Measurements from ENCODE around the gene EMC7.

DNA sequence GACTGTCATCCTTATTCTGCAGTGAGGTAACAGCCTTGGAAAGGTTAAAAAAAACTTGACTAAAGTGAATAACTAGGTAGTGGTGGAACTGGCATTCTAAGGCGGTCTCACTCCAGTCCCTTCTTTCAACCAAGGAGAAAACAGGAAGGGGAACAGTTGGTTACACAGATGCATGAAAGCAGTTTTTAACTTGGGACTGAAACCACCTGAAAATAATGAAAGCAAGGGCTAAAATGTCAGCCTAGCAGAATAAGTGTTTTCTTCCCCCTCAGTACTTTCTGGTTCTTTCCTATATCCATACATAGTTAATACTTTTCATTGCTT is 61.9 kb downstream of the EMC7 start:
- TF ChIP-seq, protein P1, sequence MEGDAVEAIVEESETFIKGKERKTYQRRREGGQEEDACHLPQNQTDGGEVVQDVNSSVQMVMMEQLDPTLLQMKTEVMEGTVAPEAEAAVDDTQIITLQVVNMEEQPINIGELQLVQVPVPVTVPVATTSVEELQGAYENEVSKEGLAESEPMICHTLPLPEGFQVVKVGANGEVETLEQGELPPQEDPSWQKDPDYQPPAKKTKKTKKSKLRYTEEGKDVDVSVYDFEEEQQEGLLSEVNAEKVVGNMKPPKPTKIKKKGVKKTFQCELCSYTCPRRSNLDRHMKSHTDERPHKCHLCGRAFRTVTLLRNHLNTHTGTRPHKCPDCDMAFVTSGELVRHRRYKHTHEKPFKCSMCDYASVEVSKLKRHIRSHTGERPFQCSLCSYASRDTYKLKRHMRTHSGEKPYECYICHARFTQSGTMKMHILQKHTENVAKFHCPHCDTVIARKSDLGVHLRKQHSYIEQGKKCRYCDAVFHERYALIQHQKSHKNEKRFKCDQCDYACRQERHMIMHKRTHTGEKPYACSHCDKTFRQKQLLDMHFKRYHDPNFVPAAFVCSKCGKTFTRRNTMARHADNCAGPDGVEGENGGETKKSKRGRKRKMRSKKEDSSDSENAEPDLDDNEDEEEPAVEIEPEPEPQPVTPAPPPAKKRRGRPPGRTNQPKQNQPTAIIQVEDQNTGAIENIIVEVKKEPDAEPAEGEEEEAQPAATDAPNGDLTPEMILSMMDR (IDR thresholded peaks at IDR 0.05), result no peak
- TF ChIP-seq POLR2A (IDR thresholded peaks at IDR 0.05) (no peak), POLR2AphosphoS5 (IDR thresholded peaks at IDR 0.05) (no peak)

Measured in prostate gland (tissue), 2 donors.